Measurements from ENCODE around the gene LGALS9B. TPM values are rescaled to one million over a fixed set of nuclear protein-coding genes. Genes with fewer than 3 reads are reported as not detected.
"Not testable (repeated sequence)": the region's sequence is repeated elsewhere in the genome, so short reads cannot be mapped to it uniquely, and the experiment has no call there.

The LGALS9B gene
- total RNA-seq, 1 donor from 2014 or later = not detected

GRCh38 chr17:20464854-20465414 is 2.4 kb downstream of the LGALS9B start:
- H3K27ac Mint-ChIP-seq (ENCODE audit: unreplicated experiment); H3K27me3 Mint-ChIP-seq (ENCODE audit: unreplicated experiment); H3K4me3 Mint-ChIP-seq (ENCODE audit: unreplicated experiment); DNase-seq; H3K9me3 Mint-ChIP-seq (ENCODE audit: unreplicated experiment); H3K4me1 Mint-ChIP-seq (ENCODE audit: low read depth, unreplicated experiment); H3K36me3 Mint-ChIP-seq (ENCODE audit: unreplicated experiment): not testable (repeated sequence)

DNA sequence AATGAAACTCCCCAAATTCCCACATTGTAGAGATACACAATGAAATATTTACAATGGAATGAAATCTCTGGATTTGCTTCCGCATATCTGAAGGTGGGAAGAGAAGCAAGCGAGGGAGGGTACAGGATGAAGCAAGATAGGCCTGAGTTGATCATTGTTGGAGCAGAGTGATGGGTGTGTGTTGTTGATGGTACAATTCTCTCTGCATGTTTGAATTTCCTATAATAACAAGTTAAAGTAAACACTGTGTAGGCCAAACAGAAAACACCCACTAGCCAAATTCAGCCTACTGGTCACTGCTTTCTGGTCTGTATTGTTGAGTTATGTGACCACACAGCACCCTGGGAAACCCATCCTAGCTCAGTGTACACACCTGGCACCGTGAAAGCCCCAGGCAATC is 5.2 kb downstream of the LGALS9B start:
- not testable (repeated sequence) for H3K4me3 Mint-ChIP-seq (ENCODE audit: unreplicated experiment); H3K4me1 Mint-ChIP-seq (ENCODE audit: low read depth, unreplicated experiment); DNase-seq; H3K27ac Mint-ChIP-seq (ENCODE audit: unreplicated experiment); H3K36me3 Mint-ChIP-seq (ENCODE audit: unreplicated experiment); H3K9me3 Mint-ChIP-seq (ENCODE audit: unreplicated experiment); H3K27me3 Mint-ChIP-seq (ENCODE audit: unreplicated experiment)

DNA sequence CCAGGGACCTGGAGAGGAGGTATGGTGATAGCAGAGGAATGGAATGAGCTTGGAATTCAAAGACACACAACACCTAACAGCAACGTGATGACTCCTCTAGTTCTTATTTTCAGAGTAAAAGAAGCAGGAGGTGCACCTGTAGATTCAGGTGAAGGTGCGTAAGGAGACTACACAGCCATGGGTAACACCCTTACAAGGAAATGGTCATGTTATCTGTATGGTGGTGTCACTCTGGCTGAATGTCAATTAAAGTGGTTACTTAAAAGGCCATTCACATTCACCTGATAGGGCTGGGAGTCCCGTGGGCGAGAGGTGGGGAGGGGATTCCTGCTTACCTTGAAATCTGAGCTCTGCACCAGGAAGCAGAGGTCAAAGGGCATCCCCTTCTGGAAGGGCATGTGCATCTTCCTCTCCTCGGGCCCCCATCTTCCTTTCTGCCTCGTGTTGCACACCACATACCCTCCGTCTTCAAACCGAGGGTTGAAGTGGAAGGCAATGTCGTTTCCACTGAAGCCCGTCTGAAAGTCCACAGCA is 9.4 kb downstream of the LGALS9B start:
- H3K36me3 Mint-ChIP-seq (ENCODE audit: unreplicated experiment); DNase-seq; H3K27ac Mint-ChIP-seq (ENCODE audit: unreplicated experiment); H3K4me1 Mint-ChIP-seq (ENCODE audit: low read depth, unreplicated experiment); H3K4me3 Mint-ChIP-seq (ENCODE audit: unreplicated experiment); H3K27me3 Mint-ChIP-seq (ENCODE audit: unreplicated experiment); H3K9me3 Mint-ChIP-seq (ENCODE audit: unreplicated experiment): not testable (repeated sequence)

- not testable (repeated sequence) for H3K4me1 Mint-ChIP-seq (ENCODE audit: low read depth, unreplicated experiment); H3K36me3 Mint-ChIP-seq (ENCODE audit: unreplicated experiment); DNase-seq; H3K27me3 Mint-ChIP-seq (ENCODE audit: unreplicated experiment); H3K4me3 Mint-ChIP-seq (ENCODE audit: unreplicated experiment); H3K27ac Mint-ChIP-seq (ENCODE audit: unreplicated experiment); H3K9me3 Mint-ChIP-seq (ENCODE audit: unreplicated experiment)
Observed at GRCh38 chr17:20455106-20455505, 12.2 kb downstream of the LGALS9B start.

DNA sequence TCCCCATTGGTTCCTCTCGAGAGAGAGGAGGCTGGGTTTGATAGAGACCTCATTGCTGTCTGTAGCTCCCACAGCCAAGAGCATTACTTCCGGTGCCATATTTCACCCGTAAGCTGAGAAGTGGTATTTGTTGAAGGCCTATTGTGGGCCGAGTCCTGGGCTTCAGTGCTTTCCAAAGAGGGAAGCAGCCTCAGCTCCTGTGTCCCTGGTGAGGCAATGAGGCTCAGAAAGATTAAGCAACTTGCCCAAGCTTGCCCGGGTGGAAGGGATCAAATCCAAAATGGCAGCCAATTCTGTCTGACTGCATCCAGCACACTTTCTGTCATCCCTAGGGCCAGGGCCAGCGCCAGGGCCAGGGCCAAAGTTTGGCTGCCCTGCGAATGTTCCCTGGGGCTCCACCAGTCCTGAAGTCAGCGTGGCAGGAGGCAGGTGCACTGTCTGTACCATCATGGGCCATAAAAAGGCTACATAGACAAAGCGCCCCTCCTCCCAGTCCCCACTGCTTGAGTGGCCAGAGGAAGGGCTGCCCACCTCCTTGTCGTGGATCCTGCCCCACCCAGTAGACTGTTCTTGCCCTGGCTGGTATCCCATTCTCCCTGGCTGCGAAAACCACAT is 13.4 kb downstream of the LGALS9B start:
- H3K27ac Mint-ChIP-seq (ENCODE audit: unreplicated experiment); H3K27me3 Mint-ChIP-seq (ENCODE audit: unreplicated experiment); H3K36me3 Mint-ChIP-seq (ENCODE audit: unreplicated experiment); H3K9me3 Mint-ChIP-seq (ENCODE audit: unreplicated experiment); DNase-seq; H3K4me3 Mint-ChIP-seq (ENCODE audit: unreplicated experiment); H3K4me1 Mint-ChIP-seq (ENCODE audit: low read depth, unreplicated experiment): not testable (repeated sequence)

DNA sequence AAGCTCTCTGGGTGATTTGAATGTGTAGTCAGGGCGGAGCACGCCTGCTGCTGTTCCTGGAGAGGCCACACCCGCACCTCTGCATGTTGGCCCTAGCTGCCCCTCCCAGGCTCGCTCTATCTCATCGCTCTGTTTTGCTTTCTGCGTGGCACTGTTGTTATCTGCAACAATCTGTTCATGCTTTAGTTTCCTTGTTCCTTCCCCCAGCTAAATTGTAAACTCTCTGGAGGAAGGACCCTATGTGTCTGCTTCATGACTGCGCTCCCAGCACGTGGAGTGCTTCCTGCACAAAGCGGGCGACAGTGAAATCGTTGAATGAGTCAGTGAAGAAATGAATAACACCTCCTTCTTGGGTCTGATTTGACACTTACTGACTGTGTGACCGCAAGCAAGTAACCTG is 16.5 kb downstream of the LGALS9B start:
- not testable (repeated sequence) for H3K9me3 Mint-ChIP-seq (ENCODE audit: unreplicated experiment); H3K4me1 Mint-ChIP-seq (ENCODE audit: low read depth, unreplicated experiment); H3K27ac Mint-ChIP-seq (ENCODE audit: unreplicated experiment); H3K27me3 Mint-ChIP-seq (ENCODE audit: unreplicated experiment); H3K36me3 Mint-ChIP-seq (ENCODE audit: unreplicated experiment); DNase-seq
- peak overlapping the region; percentile 46 for H3K4me3 Mint-ChIP-seq (ENCODE audit: unreplicated experiment)

GRCh38 chr17:20447534-20448321 is 19.6 kb downstream of the LGALS9B start:
- not testable (repeated sequence) for H3K4me3 Mint-ChIP-seq (ENCODE audit: unreplicated experiment); H3K27me3 Mint-ChIP-seq (ENCODE audit: unreplicated experiment); H3K27ac Mint-ChIP-seq (ENCODE audit: unreplicated experiment); H3K36me3 Mint-ChIP-seq (ENCODE audit: unreplicated experiment); H3K9me3 Mint-ChIP-seq (ENCODE audit: unreplicated experiment); H3K4me1 Mint-ChIP-seq (ENCODE audit: low read depth, unreplicated experiment); DNase-seq

GRCh38 chr17:20446895-20447294 is 20.4 kb downstream of the LGALS9B start:
- not testable (repeated sequence) for H3K27ac Mint-ChIP-seq (ENCODE audit: unreplicated experiment); H3K36me3 Mint-ChIP-seq (ENCODE audit: unreplicated experiment); H3K9me3 Mint-ChIP-seq (ENCODE audit: unreplicated experiment); H3K4me1 Mint-ChIP-seq (ENCODE audit: low read depth, unreplicated experiment); H3K27me3 Mint-ChIP-seq (ENCODE audit: unreplicated experiment); DNase-seq; H3K4me3 Mint-ChIP-seq (ENCODE audit: unreplicated experiment)
- peak; percentile 44 for TF ChIP-seq CTCF (IDR thresholded peaks at IDR 0.05; ENCODE audit: partially characterized antibody, unreplicated experiment)

- H3K4me1 Mint-ChIP-seq (ENCODE audit: low read depth, unreplicated experiment); H3K36me3 Mint-ChIP-seq (ENCODE audit: unreplicated experiment); H3K9me3 Mint-ChIP-seq (ENCODE audit: unreplicated experiment); DNase-seq; H3K27ac Mint-ChIP-seq (ENCODE audit: unreplicated experiment); H3K4me3 Mint-ChIP-seq (ENCODE audit: unreplicated experiment); H3K27me3 Mint-ChIP-seq (ENCODE audit: unreplicated experiment): not testable (repeated sequence)
Observed at GRCh38 chr17:20444581-20445236, 22.6 kb downstream of the LGALS9B start.

GRCh38 chr17:20444173-20444572 is 23.2 kb downstream of the LGALS9B start:
- H3K27me3 Mint-ChIP-seq (ENCODE audit: unreplicated experiment); DNase-seq; H3K4me1 Mint-ChIP-seq (ENCODE audit: low read depth, unreplicated experiment); H3K9me3 Mint-ChIP-seq (ENCODE audit: unreplicated experiment); H3K4me3 Mint-ChIP-seq (ENCODE audit: unreplicated experiment); H3K36me3 Mint-ChIP-seq (ENCODE audit: unreplicated experiment); H3K27ac Mint-ChIP-seq (ENCODE audit: unreplicated experiment): not testable (repeated sequence)

DNA sequence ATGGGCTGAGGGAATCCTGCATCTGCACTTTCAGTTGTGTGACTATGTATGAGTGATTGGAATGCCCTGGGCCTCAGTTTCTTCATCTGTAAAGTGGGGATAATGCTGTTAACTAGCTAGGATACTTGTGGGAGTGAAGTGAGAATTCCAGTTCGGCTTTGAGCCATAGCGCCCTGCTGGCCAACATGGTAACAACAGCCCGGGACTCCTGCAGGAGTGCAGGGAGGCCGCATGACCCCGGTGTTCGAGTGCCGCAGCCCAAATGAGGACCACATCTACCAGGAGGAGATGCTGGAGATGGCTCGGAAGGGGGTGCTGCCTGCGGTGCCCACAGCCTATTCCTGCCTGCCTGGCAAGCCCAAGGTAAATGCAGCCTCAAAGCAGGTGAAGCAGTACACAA is 23.7 kb downstream of the LGALS9B start:
- H3K4me3 Mint-ChIP-seq (ENCODE audit: unreplicated experiment); DNase-seq; H3K27ac Mint-ChIP-seq (ENCODE audit: unreplicated experiment); H3K4me1 Mint-ChIP-seq (ENCODE audit: low read depth, unreplicated experiment); H3K9me3 Mint-ChIP-seq (ENCODE audit: unreplicated experiment); H3K36me3 Mint-ChIP-seq (ENCODE audit: unreplicated experiment); H3K27me3 Mint-ChIP-seq (ENCODE audit: unreplicated experiment): not testable (repeated sequence)
